Measurements from ENCODE around the gene TXLNA.
A peak's percentile ranks its signal among the peaks of the same experiment; 100 is the strongest.

Gene TXLNA

DNA sequence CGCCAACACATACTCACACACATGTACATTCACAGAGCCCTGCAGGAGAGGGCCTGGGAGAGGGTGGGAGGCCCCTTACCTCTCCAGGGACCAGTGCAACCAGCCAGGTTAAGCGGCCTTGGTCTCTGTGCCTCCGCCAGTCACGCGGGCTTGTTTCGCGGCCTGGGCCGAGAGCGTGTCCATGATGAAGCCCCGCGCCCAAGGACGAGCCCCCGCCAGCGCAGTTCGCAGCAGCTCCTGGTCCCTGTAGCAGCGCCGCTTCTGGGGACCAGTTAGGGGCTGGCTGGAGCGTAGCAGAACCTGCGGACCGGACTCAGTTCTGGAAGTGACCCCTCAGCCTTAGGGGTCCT, 60.3 kb downstream of the TXLNA start:
- TF ChIP-seq, protein P1, sequence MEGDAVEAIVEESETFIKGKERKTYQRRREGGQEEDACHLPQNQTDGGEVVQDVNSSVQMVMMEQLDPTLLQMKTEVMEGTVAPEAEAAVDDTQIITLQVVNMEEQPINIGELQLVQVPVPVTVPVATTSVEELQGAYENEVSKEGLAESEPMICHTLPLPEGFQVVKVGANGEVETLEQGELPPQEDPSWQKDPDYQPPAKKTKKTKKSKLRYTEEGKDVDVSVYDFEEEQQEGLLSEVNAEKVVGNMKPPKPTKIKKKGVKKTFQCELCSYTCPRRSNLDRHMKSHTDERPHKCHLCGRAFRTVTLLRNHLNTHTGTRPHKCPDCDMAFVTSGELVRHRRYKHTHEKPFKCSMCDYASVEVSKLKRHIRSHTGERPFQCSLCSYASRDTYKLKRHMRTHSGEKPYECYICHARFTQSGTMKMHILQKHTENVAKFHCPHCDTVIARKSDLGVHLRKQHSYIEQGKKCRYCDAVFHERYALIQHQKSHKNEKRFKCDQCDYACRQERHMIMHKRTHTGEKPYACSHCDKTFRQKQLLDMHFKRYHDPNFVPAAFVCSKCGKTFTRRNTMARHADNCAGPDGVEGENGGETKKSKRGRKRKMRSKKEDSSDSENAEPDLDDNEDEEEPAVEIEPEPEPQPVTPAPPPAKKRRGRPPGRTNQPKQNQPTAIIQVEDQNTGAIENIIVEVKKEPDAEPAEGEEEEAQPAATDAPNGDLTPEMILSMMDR (IDR thresholded peaks at IDR 0.05; ENCODE audit: low read length, missing control alignments) = no peak
- no peak for DNase-seq (ENCODE audit: low read depth)
- H3K4me3 ChIP-seq (replicated peaks; ENCODE audit: low read depth, low read length) = peak overlapping the region; percentile 69

DNA sequence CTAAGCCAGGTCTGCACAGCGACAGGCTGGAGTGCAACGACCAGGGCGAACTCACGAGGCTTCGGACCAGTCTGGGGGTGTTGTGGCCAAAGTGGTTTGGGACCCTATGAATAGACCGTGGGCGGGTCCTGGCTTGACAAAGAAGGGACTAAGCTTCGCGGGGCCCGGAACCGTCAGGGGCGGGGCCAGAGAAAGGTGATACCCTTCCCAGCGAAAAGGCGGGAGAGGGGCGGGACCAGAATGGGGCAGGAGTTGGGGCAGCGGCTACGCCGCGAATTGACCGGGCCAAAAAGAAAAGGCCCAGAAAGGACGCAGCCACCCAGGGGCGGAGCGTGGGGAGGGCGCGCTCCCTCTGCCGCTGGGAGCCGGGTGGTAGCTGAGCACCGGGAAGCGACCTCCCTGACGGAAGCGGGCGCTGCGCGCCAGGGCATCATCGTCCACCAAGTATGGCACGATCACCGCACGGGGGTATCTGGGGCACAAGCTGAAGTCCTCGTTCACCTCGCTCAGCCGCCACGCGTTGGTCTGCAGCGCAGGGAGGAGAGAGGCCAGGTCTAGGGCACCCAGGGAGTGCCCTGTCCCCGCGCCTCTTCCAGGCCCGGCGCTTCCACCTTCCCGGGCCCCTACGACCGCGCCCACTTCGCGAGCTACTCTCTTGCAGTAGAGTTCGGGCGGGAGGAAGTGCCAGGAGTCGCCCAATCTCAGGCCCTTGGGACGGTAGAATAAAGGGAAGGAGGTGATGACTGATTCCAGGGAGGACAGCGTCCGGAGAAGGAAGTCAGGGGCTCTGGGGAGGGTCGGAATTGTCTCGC, 60.9 kb downstream of the TXLNA start:
- DNase-seq (ENCODE audit: low read depth) = peak; percentile 38
- TF ChIP-seq, protein P1 (IDR thresholded peaks at IDR 0.05; ENCODE audit: low read length, missing control alignments) = peak; percentile 19
- H3K4me3 ChIP-seq (replicated peaks; ENCODE audit: low read depth, low read length) = peak overlapping the region; percentile 69

DNA sequence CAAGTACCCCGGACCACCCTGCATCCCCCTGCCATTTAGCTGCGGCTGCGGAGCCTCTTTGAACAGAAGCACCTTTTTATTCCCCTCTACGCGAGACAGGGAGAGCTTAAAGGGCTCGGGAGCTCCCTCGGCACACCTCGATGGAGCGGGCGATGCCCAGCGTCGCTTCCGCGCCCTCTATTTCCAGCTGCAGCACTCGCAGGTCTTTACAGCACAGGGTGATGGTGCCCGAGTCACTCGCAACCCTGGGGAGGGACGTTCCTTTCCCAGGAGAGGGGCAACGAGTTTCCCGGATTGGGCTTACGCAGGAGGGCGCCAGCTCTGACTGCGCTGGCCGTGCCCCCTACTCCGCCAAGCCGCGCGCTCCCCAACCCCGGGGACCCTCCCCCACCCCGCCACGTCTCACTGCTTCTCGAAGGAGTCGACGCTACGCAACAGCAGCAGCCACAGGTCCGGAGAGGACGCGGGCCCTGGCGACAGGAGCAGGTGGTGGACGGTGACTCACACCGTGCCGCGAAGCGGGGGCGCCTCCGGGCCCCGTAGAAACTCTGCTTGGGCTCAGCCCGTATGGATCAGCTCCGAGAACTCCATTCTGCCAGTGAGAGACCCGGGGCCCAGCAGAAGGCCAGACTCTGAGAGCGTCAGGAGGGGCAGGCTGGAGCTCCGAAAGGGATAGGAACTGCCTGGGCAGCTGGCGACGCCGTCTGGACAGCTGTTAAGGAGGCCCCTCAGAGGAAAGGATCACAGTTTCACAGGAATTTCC, 61.7 kb downstream of the TXLNA start:
- peak; percentile 58 for DNase-seq (ENCODE audit: low read depth)
- peak overlapping the region; percentile 69 for H3K4me3 ChIP-seq (replicated peaks; ENCODE audit: low read depth, low read length)
- TF ChIP-seq, protein P1 (IDR thresholded peaks at IDR 0.05; ENCODE audit: low read length, missing control alignments) = no peak

DNA sequence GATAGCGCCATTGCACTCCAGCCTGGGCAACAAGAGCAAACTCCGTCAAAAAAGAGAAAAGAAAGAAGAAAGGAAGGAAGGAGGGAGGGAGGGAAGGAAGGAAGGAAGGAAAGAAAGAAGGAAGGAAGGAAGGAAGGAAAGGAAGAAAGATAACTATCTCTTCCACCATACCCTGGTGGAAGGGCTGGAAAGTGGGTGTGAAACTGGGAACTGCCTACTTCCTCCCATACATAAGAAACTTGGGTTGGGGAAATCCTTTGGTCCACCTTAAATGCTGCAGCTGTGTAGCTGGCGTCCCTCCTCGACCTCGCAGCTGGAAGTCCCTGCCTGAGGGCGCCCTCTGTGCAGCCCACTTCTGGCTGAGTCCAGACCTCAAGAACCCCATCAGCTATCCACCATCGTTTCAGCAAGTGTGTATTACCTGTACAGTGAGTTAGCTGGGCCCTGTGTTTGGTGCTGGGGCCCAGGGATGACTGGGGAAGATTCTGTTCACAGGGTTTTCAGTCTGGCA, 62.9 kb downstream of the TXLNA start:
- TF ChIP-seq, protein P1 (IDR thresholded peaks at IDR 0.05; ENCODE audit: low read length, missing control alignments) = no peak
- peak; percentile 47 for DNase-seq (ENCODE audit: low read depth)
- H3K4me3 ChIP-seq (replicated peaks; ENCODE audit: low read depth, low read length) = peak overlapping the region; percentile 30

DNA sequence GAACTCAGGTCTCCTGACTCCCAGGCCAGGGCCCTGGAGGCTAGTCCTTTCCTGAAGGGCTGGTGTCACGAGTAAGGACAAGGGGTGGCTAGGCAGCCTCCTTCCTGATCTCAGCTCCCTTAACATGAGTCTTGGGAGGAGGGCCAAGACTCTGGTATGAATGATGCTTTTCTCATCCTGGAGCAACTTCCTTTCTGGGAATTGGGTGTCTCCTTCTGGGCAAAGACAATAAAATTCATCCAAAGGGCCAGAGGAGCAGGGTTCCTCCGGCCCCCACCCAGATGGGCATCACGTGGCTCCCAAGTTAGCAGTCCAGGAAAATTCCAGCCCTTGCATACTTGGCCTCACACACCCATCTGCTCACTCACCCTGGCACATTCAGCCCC, 67.4 kb downstream of the TXLNA start, which contains the start of gene FAM167B:
Gene FAM167B (plus strand): TSS at position 335 of the 386 bp plus-strand sequence. CDS start 200 bp downstream, outside the sequence.
- TF ChIP-seq, protein P1 (IDR thresholded peaks at IDR 0.05; ENCODE audit: low read length, missing control alignments) = no peak
- peak; percentile 91 for DNase-seq (ENCODE audit: low read depth)
- no peak within 1 kb of the TSS for H3K4me3 ChIP-seq (replicated peaks; ENCODE audit: low read depth, low read length)

DNA sequence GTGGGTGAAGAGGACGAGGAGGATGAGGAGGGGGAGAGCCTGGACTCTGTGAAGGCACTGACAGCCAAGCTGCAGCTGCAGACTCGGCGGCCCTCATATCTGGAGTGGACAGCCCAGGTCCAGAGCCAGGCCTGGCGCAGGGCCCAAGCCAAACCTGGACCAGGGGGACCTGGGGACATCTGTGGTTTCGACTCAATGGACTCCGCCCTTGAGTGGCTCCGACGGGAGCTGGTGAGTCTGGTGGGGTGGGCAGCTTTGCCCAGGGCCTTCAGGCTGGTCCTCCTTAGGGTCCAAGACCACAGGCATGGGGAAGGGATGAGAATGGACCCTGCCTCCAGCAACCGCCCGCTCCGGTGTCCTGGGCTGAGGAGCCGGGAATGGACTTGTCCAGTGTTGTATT, 68.0 kb downstream of the TXLNA start:
- H3K4me3 ChIP-seq (replicated peaks; ENCODE audit: low read depth, low read length) = no peak overlapping the region
- TF ChIP-seq, protein P1 (IDR thresholded peaks at IDR 0.05; ENCODE audit: low read length, missing control alignments) = no peak
- DNase-seq (ENCODE audit: low read depth) = no peak

All from fibroblast of pulmonary artery (primary cell).